HCEC 1CT (cell line): ENCODE results near the gene DAZ3.
"Not testable (repeated sequence)": the region's sequence is repeated elsewhere in the genome, so short reads cannot be mapped to it uniquely, and the experiment has no call there.

Experiments used
- DNase-seq: peaks from one replicate; pipeline ENCODE4 v3.0.0-alpha.2; 2017

DAZ3 gene, protein sequence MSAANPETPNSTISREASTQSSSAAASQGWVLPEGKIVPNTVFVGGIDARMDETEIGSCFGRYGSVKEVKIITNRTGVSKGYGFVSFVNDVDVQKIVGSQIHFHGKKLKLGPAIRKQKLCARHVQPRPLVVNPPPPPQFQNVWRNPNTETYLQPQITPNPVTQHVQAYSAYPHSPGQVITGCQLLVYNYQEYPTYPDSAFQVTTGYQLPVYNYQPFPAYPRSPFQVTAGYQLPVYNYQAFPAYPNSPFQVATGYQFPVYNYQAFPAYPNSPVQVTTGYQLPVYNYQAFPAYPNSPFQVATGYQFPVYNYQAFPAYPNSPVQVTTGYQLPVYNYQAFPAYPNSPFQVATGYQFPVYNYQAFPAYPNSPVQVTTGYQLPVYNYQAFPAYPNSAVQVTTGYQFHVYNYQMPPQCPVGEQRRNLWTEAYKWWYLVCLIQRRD

DNA sequence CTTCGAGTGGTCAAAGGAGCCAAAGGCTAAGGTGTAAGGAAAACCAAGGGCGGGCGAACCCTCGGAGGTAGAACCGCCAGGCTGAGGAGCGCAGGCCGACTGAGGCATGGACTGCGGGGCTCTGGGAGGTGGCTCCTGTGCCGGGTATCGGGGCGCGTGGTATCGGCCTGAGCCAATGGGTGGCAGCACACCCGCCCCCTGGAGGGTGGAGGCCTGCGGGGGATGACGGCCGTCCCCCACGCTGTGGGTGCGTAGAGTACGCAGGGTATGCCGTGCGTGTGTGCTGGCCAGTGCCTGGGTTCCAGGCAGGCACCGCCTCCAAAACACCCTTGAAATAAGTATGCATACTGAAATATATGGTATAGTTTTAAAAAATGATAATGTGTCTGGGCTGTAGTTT lies at the start of gene DAZ3:
Gene DAZ3, minus strand, starts transcription at position 101 of the 400 bp plus-strand sequence. CDS start 208 bp downstream, outside the sequence.
- not testable (repeated sequence) for DNase-seq

DNA sequence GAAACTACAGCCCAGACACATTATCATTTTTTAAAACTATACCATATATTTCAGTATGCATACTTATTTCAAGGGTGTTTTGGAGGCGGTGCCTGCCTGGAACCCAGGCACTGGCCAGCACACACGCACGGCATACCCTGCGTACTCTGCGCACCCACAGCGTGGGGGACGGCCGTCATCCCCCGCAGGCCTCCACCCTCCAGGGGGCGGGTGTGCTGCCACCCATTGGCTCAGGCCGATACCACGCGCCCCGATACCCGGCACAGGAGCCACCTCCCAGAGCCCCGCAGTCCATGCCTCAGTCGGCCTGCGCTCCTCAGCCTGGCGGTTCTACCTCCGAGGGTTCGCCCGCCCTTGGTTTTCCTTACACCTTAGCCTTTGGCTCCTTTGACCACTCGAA lies 20.4 kb upstream of the DAZ3 start, which contains the start of gene DAZ4:
Gene DAZ4, plus strand, starts transcription at position 301 of the 400 bp plus-strand sequence. CDS start 208 bp downstream, outside the sequence.
- not testable (repeated sequence) for DNase-seq

DNA sequence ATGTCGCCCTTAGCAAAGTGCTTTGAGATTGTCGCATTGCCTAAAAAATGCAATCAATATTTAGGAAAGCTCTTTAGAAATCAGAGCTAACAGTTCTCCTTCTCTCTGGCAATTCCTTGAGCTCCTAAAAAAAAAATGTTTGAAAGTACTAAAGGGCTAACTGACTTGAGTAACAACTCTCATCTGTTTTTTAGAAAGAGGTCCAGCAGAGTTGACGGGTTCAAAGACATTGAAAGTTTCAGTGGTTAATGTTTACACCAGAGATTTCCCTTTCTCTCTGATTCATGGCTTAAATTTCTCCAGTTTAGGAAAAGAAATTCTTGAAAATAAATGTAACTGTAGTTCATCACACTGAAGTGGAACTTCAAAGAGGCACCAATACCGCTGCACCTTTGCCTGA lies 11.9 kb upstream of the DAZ3 start:
- DNase-seq = not testable (repeated sequence)

DNA sequence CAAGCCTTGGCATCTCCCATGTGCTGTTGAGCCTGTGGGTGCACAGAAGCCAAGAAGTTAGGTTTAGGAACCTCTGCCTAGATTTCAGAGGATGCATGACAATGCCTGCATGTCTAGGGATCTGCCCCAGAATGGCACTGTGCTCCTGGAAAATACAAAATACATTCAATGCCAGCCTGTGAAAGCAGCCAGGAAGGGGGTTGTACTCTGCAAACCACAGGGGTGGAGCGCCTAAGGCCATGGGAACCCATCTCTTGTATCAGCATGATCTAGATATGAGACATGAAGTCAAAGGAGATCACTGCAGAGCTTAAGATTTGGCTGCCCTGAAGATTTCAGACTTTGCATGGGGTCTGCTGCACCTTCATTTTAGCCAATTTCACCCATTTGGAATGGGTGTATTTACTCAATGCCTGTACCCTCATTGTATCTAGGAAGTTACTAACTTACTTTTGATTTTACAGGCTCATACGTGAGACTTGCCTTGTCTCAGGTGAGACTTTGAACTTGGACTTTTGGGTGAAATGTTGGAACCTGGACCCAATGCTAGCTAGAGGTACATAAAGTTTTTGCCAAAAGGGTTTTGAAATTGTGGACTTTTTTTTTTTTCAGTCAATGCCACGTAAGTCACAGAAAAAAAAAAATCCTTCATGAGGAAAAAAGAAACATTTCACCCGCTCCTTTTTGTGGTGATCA lies 11.1 kb upstream of the DAZ3 start:
- DNase-seq = not testable (repeated sequence)

DNA sequence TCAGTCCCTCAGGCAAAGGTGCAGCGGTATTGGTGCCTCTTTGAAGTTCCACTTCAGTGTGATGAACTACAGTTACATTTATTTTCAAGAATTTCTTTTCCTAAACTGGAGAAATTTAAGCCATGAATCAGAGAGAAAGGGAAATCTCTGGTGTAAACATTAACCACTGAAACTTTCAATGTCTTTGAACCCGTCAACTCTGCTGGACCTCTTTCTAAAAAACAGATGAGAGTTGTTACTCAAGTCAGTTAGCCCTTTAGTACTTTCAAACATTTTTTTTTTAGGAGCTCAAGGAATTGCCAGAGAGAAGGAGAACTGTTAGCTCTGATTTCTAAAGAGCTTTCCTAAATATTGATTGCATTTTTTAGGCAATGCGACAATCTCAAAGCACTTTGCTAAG lies 8.6 kb upstream of the DAZ3 start:
- not testable (repeated sequence) for DNase-seq
